ENCODE data around the gene MICAL3. TPM values are rescaled to one million over a fixed set of nuclear protein-coding genes. Genes with fewer than 3 reads are reported as not detected.

MICAL3 gene
- total and polyA plus RNA-seq, 7 donors, result 9.6 to 94.2 (median 35.0) TPM

DNA sequence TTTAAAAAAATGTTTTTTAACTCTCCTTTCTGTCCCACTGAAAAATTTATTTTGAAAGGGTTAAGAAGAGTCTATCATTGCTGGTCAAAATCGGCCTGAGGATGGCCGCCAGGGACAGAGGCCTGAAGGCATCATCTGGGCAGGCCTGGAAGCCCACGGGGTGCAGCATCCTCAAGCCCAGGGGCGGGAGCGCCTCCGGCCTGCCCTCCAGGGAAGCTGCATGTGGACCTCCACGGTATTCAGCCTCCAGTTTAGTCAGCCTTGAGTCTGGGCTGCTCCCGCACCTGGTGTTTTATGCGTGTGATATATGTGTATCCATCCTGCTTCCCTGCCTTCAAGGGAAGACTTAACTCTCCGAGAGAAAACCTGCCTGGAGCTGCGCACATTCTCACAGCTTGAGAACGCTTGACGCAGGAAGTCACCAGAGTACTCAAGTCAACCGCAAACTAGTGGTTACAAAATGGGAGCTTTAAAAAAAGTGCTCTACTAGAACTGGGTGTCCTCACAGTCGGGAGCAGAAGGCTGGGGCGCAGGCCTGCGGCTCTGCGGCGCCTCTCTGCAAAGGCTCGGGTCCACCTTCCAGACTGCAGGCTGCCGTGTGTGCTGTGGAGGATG lies 236.5 kb downstream of the MICAL3 start:
- Histone ChIP-seq H3K4me1 (peaks cover 0 to 19% (median 7%) of the 10 kb centered on the region in 4 donors), H3K36me3 (peaks cover 7 to 37% (median 24%) of the 10 kb centered on the region in 4 donors), H3K27ac (peak overlapping the region in 2 of 4 donors; percentile 66), H3K27me3 (no peaks in the 10 kb centered on the region), H3K4me3 (no peak overlapping the region), H3K9me3 (no peaks in the 10 kb centered on the region)
- no peak for TF ChIP-seq EP300 (IDR thresholded peaks at IDR 0.05)
- no peak for TF ChIP-seq POLR2AphosphoS5 (IDR thresholded peaks at IDR 0.05)
- TF ChIP-seq, protein P1, sequence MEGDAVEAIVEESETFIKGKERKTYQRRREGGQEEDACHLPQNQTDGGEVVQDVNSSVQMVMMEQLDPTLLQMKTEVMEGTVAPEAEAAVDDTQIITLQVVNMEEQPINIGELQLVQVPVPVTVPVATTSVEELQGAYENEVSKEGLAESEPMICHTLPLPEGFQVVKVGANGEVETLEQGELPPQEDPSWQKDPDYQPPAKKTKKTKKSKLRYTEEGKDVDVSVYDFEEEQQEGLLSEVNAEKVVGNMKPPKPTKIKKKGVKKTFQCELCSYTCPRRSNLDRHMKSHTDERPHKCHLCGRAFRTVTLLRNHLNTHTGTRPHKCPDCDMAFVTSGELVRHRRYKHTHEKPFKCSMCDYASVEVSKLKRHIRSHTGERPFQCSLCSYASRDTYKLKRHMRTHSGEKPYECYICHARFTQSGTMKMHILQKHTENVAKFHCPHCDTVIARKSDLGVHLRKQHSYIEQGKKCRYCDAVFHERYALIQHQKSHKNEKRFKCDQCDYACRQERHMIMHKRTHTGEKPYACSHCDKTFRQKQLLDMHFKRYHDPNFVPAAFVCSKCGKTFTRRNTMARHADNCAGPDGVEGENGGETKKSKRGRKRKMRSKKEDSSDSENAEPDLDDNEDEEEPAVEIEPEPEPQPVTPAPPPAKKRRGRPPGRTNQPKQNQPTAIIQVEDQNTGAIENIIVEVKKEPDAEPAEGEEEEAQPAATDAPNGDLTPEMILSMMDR (IDR thresholded peaks at IDR 0.05), result no peak
- TF ChIP-seq POLR2A (IDR thresholded peaks at IDR 0.05), result no peak
- no peak for DNase-seq
- intact Hi-C loops (cut with DNase I), result loop anchor here (5.0 kb wide), 1 partner anchor 231 kb away; no protein-coding TSS in a partner anchor
- 94% methylated on average over 21 of the region's 21 CpGs for WGBS, 2 donors

DNA sequence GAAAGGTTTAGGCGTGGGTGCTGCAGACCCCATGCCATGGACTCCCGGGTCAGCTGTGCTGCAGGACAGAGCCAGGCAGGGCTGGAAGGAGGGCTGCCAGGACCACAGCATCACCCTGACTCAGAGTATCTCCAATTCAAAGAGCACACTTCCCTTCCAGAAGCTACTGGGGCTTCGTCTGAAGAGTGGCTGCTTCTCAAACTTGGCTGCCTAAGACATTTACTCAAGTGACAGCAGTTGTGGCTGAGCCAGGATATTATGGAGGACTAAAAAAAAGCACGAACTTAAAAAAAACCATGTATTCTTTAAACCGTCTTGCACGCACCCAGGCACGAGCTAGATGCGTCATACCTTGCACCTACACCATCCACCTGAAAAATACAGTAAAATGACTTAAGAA lies 237.1 kb downstream of the MICAL3 start:
- H3K27me3 ChIP-seq, result no peaks in the 10 kb centered on the region
- H3K9me3 ChIP-seq, result no peaks in the 10 kb centered on the region
- no peak overlapping the region for H3K4me3 ChIP-seq
- intact Hi-C loops (cut with DNase I), result loop anchor here (5.0 kb wide), 1 partner anchor 230 kb away; no protein-coding TSS in a partner anchor
- DNase-seq, result no peak
- 73 to 77% methylated on average over 8 of the region's 8 CpGs for WGBS, 2 donors
- peaks cover 7 to 37% (median 24%) of the 10 kb centered on the region in 4 donors for H3K36me3 ChIP-seq
- H3K4me1 ChIP-seq, result peaks cover 0 to 19% (median 8%) of the 10 kb centered on the region in 4 donors
- TF ChIP-seq, protein P1 (IDR thresholded peaks at IDR 0.05), result no peak
- TF ChIP-seq POLR2A (IDR thresholded peaks at IDR 0.05), result no peak
- H3K27ac ChIP-seq, result peak overlapping the region; percentile 44 to 66 (median 56)

GRCh38 chr22:17786435-17787161 lies 237.8 kb downstream of the MICAL3 start:
- H3K27ac ChIP-seq, result peak overlapping the region; percentile 44 to 66 (median 56)
- peaks cover 0 to 24% (median 14%) of the 10 kb centered on the region in 4 donors for H3K4me1 ChIP-seq
- H3K27me3 ChIP-seq, result no peaks in the 10 kb centered on the region
- TF ChIP-seq POLR2A (IDR thresholded peaks at IDR 0.05) (no peak), EP300 (IDR thresholded peaks at IDR 0.05) (peak in 1 of 4 donors; percentile 23), POLR2AphosphoS5 (IDR thresholded peaks at IDR 0.05) (peak in 2 of 4 donors; percentile 33 to 42)
- TF ChIP-seq, protein P1 (IDR thresholded peaks at IDR 0.05), result no peak
- intact Hi-C loops (cut with DNase I), result loop anchor here (5.0 kb wide), 1 partner anchor 229 kb away; no protein-coding TSS in a partner anchor
- no peaks in the 10 kb centered on the region for H3K9me3 ChIP-seq
- H3K4me3 ChIP-seq, result no peak overlapping the region
- DNase-seq, result peak; percentile 89
- 45 to 69% methylated on average over 18 of the region's 18 CpGs for WGBS, 2 donors
- peaks cover 7 to 37% (median 23%) of the 10 kb centered on the region in 4 donors for H3K36me3 ChIP-seq

- WGBS, 2 donors, result 53 to 77% methylated on average over 37 of the region's 37 CpGs
- Histone ChIP-seq H3K9me3 (no peaks in the 10 kb centered on the region), H3K27ac (peak overlapping the region in 3 of 4 donors; percentile 25 to 66 (median 66)), H3K36me3 (peaks cover 4 to 30% (median 13%) of the 10 kb centered on the region in 4 donors), H3K4me3 (no peak overlapping the region), H3K27me3 (no peaks in the 10 kb centered on the region), H3K4me1 (peaks cover 0 to 33% (median 23%) of the 10 kb centered on the region in 4 donors)
- DNase-seq, result peak; percentile 81
- peak in 1 of 4 donors; percentile 15 for TF ChIP-seq POLR2AphosphoS5 (IDR thresholded peaks at IDR 0.05)
- no peak for TF ChIP-seq EP300 (IDR thresholded peaks at IDR 0.05)
- TF ChIP-seq POLR2A (IDR thresholded peaks at IDR 0.05), result no peak
- TF ChIP-seq, protein P1 (IDR thresholded peaks at IDR 0.05), result peak in 3 of 4 experiments; percentile 41 to 65 (median 60)
- intact Hi-C loops (cut with DNase I), result loop anchor here (5.0 kb wide), 1 partner anchor 228 kb away; no protein-coding TSS in a partner anchor
Observed at GRCh38 chr22:17785185-17786184, 238.9 kb downstream of the MICAL3 start.
